C4-2B (cell line): ENCODE measurements around the gene FOXK2.

Source experiments
- CTCF ChIP-seq: fragments of 450-650 bp; conservative IDR thresholded peaks from 2 replicates; pipeline ENCODE4 v1.5.1; 2017; ENCODE audit warnings: mild to moderate bottlenecking
- ZFX ChIP-seq: fragments of 450-650 bp; IDR thresholded peaks from 2 replicates; pipeline ENCODE4 v1.6.1; 2017

DNA sequence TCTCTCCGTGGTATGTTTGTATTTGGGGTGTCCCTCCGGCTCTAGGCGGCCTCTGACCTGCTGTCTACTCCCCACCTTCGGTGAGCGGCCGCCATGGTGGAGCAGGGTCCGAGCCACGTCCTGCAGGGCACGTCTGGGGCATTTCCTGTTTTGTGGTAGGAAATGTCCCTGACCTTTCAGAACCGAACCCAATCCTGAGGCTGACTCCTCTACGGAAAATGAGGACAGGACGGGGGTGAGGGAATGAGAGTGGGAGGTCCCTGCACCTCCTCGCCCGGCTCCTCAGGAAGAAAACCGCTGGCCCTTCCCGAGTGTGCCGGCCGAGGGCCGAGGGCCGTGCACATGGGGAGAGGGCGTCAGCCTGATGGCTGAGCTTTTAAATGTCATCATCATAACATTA, 83.0 kb downstream of the FOXK2 start:
- TF ChIP-seq CTCF (no peak), ZFX (no peak)
